HepG2 (cell line): ENCODE data around the gene ZNF134. TPM values are rescaled to one million over a fixed set of nuclear protein-coding genes. Genes with fewer than 3 reads are reported as not detected.

Source experiments
- CBX1 ChIP-seq: IDR thresholded peaks from one replicate; pipeline ENCODE4 v1.6.1; 2016; ENCODE audit warnings: antibody characterized with exemption, low read depth
- HOXD1 ChIP-seq: sonication (generic); formaldehyde crosslinking; IDR thresholded peaks from 2 replicates; pipeline ENCODE4 v1.5.0; 2020; ENCODE audit warnings: missing genetic modification reagents
- MEIS2 ChIP-seq: sonication (generic); formaldehyde crosslinking; IDR thresholded peaks from 2 replicates; pipeline ENCODE4 v1.9.0; 2021; ENCODE audit warnings: mild to moderate bottlenecking, missing genetic modification reagents
- NFIB ChIP-seq: sonication (generic); formaldehyde crosslinking; IDR thresholded peaks from 2 replicates; pipeline ENCODE4 v1.9.0; 2021; ENCODE audit warnings: missing genetic modification reagents, mild to moderate bottlenecking, borderline replicate concordance
- NR2F2 ChIP-seq: IDR thresholded peaks from 2 replicates; pipeline ENCODE4 v1.6.1; 2012; ENCODE audit warnings: low read depth, inconsistent platforms, borderline replicate concordance
- SP2 ChIP-seq: sonication (generic); formaldehyde crosslinking; IDR thresholded peaks from 2 replicates; pipeline ENCODE4 v1.5.1; 2020; ENCODE audit warnings: mild to moderate bottlenecking, missing genetic modification reagents
- SRF ChIP-seq: IDR thresholded peaks from 2 replicates; pipeline ENCODE4 v1.6.1; 2011; ENCODE audit warnings: mild to moderate bottlenecking, low read depth, low read length, moderate library complexity
- TMF1 ChIP-seq: sonication (generic); formaldehyde crosslinking; IDR thresholded peaks from 2 replicates; pipeline ENCODE4 v1.8.1; 2022; ENCODE audit warnings: low read depth, missing genetic modification reagents
- ZFP36L2 ChIP-seq: sonication (generic); formaldehyde crosslinking; IDR thresholded peaks from 2 replicates; pipeline ENCODE4 v1.4.0; 2020; ENCODE audit warnings: missing genetic modification reagents
- ZFX ChIP-seq: sonication (generic); formaldehyde crosslinking; IDR thresholded peaks from 2 replicates; pipeline ENCODE4 v1.4.0; 2020; ENCODE audit warnings: mild to moderate bottlenecking, low read depth, missing genetic modification reagents, moderate library complexity
- ZNF30 ChIP-seq: sonication (generic); formaldehyde crosslinking; IDR thresholded peaks from 2 replicates; pipeline ENCODE4 v1.5.0; 2020; ENCODE audit warnings: mild to moderate bottlenecking, missing genetic modification reagents
- ZNF552 ChIP-seq: sonication (generic); formaldehyde crosslinking; IDR thresholded peaks from 2 replicates; pipeline ENCODE4 v1.9.0; 2022; ENCODE audit warnings: missing genetic modification reagents, mild to moderate bottlenecking, borderline replicate concordance
- ZNF670 ChIP-seq: sonication (generic); formaldehyde crosslinking; IDR thresholded peaks from 2 replicates; pipeline ENCODE4 v1.8.0; 2022; ENCODE audit warnings: mild to moderate bottlenecking, missing genetic modification reagents, borderline replicate concordance
- ZSCAN25 ChIP-seq: sonication (generic); formaldehyde crosslinking; IDR thresholded peaks from 2 replicates; pipeline ENCODE4 v1.8.0; 2022; ENCODE audit warnings: mild to moderate bottlenecking, missing genetic modification reagents
- polyA plus RNA-seq, 8 experiments: library from polyadenylated mRNA; depleted of rRNA in 3 of 8; stranded (reverse) in 7 of 8; unstranded in 1 of 8; fragments of >200 nt; fragmentation: Illumina TruSeq in 4 of 8; extraction: Trizol in 4 of 8; gene quantifications; 2 replicates each; pipeline versions ENCODE4 v1.2.1 to v1.2.3, GENCODE V29; 2011 to 2016; ENCODE audit warnings: low read depth in 4 of 8, missing spikeins in 1 of 8, mixed read lengths in 1 of 8; ENCODE audit not compliant: insufficient read depth in 1 of 8
- total RNA-seq, 5 experiments: library from RNA; depleted of rRNA; stranded (reverse); fragments of >200 nt; fragmentation: Illumina TruSeq; extraction: Trizol; gene quantifications; 2 replicates each; pipeline ENCODE4 v1.2.3, GENCODE V29; 2016; ENCODE audit warnings: low read depth in 1 of 5
- TF ChIP-seq, protein P1 (sequence below), 2 experiments: sonication (generic) in 1 of 2; formaldehyde crosslinking in 1 of 2; IDR thresholded peaks; 2 replicates each; pipeline versions ENCODE4 v1.5.1 to v1.6.1; 2011 to 2020; ENCODE audit warnings: borderline replicate concordance in 1 of 2, low read depth in 1 of 2, low read length in 1 of 2, mild to moderate bottlenecking in 1 of 2, missing genetic modification reagents in 1 of 2, moderate library complexity in 1 of 2
- TF ChIP-seq, protein P2 (sequence below): sonication (generic); formaldehyde crosslinking; IDR thresholded peaks from 2 replicates; pipeline ENCODE4 v1.8.1; 2023; ENCODE audit warnings: mild to moderate bottlenecking, moderate library complexity, missing genetic modification reagents
- TF ChIP-seq, protein P3 (sequence below): sonication (generic); formaldehyde crosslinking; IDR thresholded peaks from 2 replicates; pipeline ENCODE4 v1.4.0; 2020; ENCODE audit warnings: missing genetic modification reagents
- TF ChIP-seq, protein P4 (sequence below): sonication (generic); formaldehyde crosslinking; IDR thresholded peaks from 2 replicates; pipeline ENCODE4 v1.4.0; 2020; ENCODE audit warnings: missing genetic modification reagents

The ZNF134 gene
- total and polyA plus RNA-seq, 2 of the 13 experiments (the other 11 are each of a cell fraction or from before 2014, with no cell fraction given): 6.8 to 17.1 TPM

DNA sequence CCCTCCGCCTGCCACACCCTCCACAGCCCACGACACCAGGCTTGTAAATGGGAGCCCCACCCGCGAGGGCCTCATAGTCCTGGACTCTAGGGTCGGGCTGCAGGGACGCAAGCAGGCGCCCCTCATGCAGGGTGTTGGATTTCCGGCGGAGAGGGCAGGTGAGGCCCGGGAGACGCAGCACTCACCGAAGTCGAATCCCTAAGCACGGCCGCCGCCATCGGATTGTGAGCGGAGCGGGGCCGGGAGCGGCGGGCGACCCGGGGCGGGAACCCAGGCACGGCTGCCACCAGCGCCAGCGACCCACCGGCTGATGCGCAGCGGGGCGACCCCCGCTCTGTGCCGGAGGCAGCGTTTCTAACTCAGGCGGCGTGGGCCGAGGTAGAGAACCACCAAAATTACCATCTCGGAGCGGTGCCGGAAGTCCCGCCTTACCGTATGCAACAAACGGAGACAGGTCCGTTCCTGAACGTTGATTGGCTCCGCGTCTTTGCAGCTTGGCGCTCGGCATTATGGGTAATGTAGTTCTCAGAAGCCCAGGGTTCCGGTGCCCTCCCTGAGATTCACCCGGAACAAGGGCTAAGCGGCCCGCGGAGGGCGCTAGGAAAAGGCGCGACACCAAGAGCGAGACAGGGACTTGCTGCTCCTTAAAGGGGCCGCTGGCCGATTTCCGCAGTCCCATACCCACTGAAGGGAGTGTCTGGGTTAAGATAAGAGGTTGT lies 35.4 kb upstream of the ZNF134 start, which contains the start of gene ZNF416 (continued):
- TF ChIP-seq, protein P1, sequence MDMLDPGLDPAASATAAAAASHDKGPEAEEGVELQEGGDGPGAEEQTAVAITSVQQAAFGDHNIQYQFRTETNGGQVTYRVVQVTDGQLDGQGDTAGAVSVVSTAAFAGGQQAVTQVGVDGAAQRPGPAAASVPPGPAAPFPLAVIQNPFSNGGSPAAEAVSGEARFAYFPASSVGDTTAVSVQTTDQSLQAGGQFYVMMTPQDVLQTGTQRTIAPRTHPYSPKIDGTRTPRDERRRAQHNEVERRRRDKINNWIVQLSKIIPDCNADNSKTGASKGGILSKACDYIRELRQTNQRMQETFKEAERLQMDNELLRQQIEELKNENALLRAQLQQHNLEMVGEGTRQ (IDR thresholded peaks at IDR 0.05; ENCODE audit: low read depth, low read length): no peak
- TF ChIP-seq, protein P1 (CRISPR knock-in tag; IDR thresholded peaks at IDR 0.05; ENCODE audit: borderline replicate concordance): no peak
- TF ChIP-seq, protein P2, sequence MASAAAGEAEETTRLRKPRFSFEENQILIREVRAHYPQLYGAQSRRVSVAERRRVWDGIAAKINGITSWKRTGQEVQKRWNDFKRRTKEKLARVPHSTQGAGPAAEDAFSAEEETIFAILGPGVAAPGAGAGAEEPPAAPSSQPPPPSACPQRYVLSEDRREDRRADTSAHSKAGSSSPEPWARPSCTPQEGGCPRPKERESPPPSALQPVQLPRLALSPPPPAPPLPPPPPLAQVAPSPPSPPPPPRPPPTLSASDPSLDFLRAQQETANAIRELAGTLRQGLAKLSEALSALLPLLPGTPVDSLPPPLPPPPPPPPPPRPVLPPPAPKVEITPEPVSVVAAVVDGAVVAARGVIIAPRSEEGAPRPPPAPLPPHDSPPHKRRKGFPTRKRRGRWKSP (CRISPR knock-in tag): 0 out of 2 replicates have a peak, but pooled peaks have one; percentile 24
- no peak for TF ChIP-seq ZFP36L2 (CRISPR knock-in tag)
- TF ChIP-seq, protein P3, sequence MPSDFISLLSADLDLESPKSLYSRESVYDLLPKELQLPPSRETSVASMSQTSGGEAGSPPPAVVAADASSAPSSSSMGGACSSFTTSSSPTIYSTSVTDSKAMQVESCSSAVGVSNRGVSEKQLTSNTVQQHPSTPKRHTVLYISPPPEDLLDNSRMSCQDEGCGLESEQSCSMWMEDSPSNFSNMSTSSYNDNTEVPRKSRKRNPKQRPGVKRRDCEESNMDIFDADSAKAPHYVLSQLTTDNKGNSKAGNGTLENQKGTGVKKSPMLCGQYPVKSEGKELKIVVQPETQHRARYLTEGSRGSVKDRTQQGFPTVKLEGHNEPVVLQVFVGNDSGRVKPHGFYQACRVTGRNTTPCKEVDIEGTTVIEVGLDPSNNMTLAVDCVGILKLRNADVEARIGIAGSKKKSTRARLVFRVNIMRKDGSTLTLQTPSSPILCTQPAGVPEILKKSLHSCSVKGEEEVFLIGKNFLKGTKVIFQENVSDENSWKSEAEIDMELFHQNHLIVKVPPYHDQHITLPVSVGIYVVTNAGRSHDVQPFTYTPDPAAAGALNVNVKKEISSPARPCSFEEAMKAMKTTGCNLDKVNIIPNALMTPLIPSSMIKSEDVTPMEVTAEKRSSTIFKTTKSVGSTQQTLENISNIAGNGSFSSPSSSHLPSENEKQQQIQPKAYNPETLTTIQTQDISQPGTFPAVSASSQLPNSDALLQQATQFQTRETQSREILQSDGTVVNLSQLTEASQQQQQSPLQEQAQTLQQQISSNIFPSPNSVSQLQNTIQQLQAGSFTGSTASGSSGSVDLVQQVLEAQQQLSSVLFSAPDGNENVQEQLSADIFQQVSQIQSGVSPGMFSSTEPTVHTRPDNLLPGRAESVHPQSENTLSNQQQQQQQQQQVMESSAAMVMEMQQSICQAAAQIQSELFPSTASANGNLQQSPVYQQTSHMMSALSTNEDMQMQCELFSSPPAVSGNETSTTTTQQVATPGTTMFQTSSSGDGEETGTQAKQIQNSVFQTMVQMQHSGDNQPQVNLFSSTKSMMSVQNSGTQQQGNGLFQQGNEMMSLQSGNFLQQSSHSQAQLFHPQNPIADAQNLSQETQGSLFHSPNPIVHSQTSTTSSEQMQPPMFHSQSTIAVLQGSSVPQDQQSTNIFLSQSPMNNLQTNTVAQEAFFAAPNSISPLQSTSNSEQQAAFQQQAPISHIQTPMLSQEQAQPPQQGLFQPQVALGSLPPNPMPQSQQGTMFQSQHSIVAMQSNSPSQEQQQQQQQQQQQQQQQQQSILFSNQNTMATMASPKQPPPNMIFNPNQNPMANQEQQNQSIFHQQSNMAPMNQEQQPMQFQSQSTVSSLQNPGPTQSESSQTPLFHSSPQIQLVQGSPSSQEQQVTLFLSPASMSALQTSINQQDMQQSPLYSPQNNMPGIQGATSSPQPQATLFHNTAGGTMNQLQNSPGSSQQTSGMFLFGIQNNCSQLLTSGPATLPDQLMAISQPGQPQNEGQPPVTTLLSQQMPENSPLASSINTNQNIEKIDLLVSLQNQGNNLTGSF (CRISPR knock-in tag): no peak
- no peak; the same call in 1 of the 2 replicates for TF ChIP-seq ZNF670 (CRISPR knock-in tag)
- TF ChIP-seq SRF: no peak
- TF ChIP-seq, protein P4, sequence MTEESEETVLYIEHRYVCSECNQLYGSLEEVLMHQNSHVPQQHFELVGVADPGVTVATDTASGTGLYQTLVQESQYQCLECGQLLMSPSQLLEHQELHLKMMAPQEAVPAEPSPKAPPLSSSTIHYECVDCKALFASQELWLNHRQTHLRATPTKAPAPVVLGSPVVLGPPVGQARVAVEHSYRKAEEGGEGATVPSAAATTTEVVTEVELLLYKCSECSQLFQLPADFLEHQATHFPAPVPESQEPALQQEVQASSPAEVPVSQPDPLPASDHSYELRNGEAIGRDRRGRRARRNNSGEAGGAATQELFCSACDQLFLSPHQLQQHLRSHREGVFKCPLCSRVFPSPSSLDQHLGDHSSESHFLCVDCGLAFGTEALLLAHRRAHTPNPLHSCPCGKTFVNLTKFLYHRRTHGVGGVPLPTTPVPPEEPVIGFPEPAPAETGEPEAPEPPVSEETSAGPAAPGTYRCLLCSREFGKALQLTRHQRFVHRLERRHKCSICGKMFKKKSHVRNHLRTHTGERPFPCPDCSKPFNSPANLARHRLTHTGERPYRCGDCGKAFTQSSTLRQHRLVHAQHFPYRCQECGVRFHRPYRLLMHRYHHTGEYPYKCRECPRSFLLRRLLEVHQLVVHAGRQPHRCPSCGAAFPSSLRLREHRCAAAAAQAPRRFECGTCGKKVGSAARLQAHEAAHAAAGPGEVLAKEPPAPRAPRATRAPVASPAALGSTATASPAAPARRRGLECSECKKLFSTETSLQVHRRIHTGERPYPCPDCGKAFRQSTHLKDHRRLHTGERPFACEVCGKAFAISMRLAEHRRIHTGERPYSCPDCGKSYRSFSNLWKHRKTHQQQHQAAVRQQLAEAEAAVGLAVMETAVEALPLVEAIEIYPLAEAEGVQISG (CRISPR knock-in tag): peak; percentile 92
- 0 out of 2 replicates have a peak, but pooled peaks have one; percentile 20 for TF ChIP-seq MEIS2 (CRISPR knock-in tag)
- no peak for TF ChIP-seq ZNF30 (CRISPR knock-in tag)
- no peak for TF ChIP-seq NFIB (CRISPR knock-in tag)
- TF ChIP-seq SP2 (CRISPR knock-in tag): peak; percentile 97
- TF ChIP-seq TMF1 (CRISPR knock-in tag): no peak
- no peak for TF ChIP-seq NR2F2
- no peak for TF ChIP-seq ZNF552 (CRISPR knock-in tag)
- peak; percentile 35; the same call in 1 of the 2 replicates for TF ChIP-seq ZSCAN25 (CRISPR knock-in tag)
- peak; percentile 81 for TF ChIP-seq ZFX (CRISPR knock-in tag)
- TF ChIP-seq CBX1: no peak
- TF ChIP-seq HOXD1 (CRISPR knock-in tag): no peak
